GM12872 (cell line): ENCODE measurements around the gene GALNS.

Experiments used
- CTCF ChIP-seq: IDR thresholded peaks from 3 replicates; pipeline ENCODE4 v1.5.1; 2011; ENCODE audit warnings: low read depth, mild to moderate bottlenecking, low read length, moderate library complexity; ENCODE audit not compliant: insufficient read depth

Gene GALNS

GRCh38 chr16:88876942-88877526 lies 20.3 kb upstream of the GALNS start:
- no peak for TF ChIP-seq CTCF

DNA sequence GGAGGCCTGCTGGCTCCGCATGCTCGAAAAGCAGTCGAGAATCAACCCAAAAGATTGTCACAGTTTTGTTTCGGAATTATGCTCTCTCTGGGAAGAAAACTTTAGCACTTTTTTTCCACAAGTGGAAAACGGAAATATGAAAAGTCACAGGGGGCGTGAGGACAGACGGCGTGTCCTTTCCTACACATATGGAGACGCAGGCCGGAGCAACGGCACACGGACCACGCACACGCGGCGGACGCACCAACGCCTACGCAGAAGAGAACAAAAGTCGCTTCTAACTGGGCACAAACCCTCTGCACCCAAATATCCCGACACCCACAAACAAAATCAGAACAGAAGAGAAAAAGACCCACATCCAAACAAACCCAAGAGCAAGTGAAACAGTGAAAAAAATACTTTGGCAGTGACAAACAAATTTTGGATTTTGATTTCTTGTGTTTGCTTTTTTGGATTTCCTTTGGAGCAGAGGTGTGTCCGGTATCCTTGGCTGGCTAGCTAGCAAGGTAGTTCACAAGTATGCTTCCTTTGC lies 19.0 kb upstream of the GALNS start:
- no peak for TF ChIP-seq CTCF

DNA sequence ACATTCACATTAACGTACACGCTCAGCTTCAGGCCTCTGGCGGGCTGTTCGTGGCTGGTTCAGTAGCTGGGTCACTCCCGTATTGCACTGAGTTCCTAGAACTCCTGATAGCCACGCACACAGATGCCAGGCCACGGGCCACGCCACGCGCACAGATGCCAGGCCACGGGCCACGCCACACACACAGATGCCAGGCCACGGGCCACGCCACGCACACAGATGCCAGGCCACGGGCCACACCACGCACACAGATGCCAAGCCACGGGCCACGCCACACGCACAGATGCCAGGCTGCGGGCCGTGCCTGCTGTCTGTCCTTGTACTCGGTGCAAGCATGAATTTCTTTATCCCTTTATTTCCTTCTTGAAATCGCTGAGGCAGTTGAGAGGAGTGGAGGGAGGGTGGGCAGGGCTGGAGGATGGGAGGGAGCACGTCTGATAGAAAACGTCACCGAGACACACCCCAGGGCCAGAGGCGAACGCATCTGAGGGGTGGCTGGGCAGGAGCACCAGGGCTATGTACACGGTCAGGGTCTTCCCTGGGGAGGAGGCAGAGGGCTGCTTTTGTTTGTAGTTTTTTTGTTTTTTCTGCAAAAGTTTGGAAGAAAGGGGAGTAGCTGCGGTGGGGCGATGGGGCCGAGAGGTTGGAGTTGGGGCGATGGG lies 18.3 kb upstream of the GALNS start:
- TF ChIP-seq CTCF, result no peak

DNA sequence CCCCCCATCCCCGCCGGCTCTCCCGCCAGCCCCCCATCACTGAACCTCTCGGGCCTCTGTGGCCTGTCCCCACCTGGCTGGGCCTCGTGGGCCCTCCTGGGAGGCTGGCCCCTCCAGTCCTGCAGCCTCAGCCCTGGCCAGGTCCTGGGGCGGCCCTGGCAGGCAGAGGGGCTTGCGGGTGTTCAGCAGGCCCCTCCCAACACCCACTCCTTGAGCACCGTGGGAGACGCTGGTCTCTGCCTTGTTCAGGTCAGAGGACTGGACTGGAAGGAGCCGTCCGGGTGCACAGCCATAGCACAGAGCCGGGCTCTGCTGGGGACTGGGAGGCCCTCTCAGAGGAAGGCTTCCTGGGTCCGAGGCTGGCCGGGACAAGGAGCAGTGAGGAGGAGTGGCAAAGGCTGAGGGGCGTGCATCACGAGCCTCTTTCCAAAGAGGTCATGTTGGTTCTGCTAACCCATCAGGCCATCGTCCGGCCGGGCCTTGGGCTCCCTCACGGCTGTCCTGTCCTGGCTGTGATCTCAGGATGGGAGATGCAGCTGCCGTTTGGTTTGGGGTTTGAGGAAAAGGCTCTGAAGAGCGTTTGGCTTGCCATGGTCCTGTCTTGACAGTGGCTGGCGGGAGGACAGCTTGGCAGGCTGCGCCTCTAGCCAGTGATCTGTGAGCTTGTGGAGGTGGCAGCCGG lies 16.0 kb upstream of the GALNS start:
- TF ChIP-seq CTCF, result no peak

GRCh38 chr16:88871730-88872416 lies 15.1 kb upstream of the GALNS start:
- TF ChIP-seq CTCF, result no peak

GRCh38 chr16:88871349-88871702 lies 14.6 kb upstream of the GALNS start:
- no peak for TF ChIP-seq CTCF
